ENCODE results near the gene FIZ1. TPM values are rescaled to one million over a fixed set of nuclear protein-coding genes. Genes with fewer than 3 reads are reported as not detected.

FIZ1 gene
- total RNA-seq, 1 donor from 2014 or later: 31.7 TPM

DNA sequence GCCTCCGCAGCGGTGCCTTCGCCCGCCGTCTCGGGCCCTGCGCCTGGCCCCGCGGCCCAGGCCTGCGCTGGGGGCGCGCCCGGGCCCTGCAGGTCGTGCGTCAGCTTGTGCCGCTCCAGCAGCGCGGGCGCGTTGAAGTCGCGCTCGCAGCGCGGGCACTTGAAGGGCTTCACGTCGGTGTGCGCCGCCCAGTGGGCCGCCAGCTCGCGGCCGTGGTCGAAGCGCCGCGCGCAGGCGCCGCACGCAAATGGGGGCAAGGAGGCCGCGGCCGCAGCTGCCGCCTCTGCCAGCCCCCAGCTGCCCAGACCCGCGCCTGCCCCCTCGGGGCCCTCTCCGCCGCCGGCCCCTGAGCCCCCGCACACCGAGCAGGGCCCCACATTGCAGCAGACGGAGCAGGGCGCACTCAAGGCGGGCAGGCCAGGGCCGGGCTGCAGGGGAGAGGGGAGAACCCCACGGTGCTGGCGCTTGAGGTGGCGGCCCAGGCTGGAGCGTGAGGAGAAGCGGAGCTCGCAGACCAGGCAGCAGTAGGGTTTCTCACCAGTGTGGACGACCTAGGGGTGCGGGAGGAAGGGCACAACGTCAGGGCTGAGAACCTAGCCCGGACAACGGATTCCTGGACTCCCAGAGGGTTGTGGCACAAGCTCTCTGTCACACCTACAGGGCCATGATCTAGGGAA is 6.1 kb downstream of the FIZ1 start:
- Mint-ChIP-seq H3K36me3 (peaks cover 45% of the 10 kb centered on the region), H3K27me3 (ENCODE audit: low read depth) (no peaks in the 10 kb centered on the region), H3K4me3 (no peak overlapping the region), H3K27ac (no peak overlapping the region), H3K4me1 (no peaks in the 10 kb centered on the region), H3K9me3 (peaks cover 11% of the 10 kb centered on the region)
- DNase-seq (ENCODE audit: low spot score in 2 of 2, unreplicated experiment in 2 of 2): no peak
- no peak for TF ChIP-seq CTCF (IDR thresholded peaks at IDR 0.05; ENCODE audit: unreplicated experiment)

DNA sequence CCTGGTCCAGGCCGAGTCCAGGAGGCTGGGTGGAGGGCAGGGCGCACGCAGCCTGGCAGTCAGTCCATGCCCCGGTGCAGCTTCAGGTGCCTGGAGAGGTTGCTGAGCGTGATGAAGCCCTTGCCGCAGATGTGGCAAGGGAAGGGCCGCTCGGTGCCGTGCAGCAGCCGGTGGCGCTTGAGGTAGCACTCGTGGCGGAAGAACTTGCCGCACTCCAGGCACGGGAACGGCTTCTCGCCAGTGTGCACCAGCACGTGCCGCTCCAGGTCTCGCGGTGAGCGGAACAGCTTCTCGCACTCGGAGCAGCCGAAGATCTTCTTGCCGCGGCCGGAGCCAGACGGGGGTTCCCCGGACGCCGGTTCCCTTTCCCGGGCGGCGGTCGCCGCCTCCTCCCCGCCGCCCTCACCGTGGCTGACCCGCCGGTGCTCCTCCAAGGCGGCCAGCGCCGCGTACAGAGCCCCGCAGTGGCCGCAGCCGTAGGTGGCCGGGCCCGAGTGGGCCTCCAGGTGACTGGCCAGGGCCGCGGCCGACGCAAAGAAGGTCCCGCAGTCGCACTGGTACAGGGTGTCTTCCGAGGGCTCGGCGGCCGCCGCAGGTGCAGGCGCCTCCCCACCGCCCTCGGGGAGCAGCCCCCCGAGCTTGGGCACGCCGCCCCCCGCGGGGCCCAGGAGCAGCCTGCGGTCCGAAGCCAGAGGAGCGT is 6.8 kb downstream of the FIZ1 start:
- peaks cover 11% of the 10 kb centered on the region for H3K9me3 Mint-ChIP-seq
- H3K27ac Mint-ChIP-seq: no peak overlapping the region
- no peaks in the 10 kb centered on the region for H3K4me1 Mint-ChIP-seq
- no peak for TF ChIP-seq CTCF (IDR thresholded peaks at IDR 0.05; ENCODE audit: unreplicated experiment)
- no peak overlapping the region for H3K4me3 Mint-ChIP-seq
- no peak for DNase-seq (ENCODE audit: low spot score in 2 of 2, unreplicated experiment in 2 of 2)
- H3K36me3 Mint-ChIP-seq: peaks cover 41% of the 10 kb centered on the region
- no peaks in the 10 kb centered on the region for H3K27me3 Mint-ChIP-seq (ENCODE audit: low read depth)

DNA sequence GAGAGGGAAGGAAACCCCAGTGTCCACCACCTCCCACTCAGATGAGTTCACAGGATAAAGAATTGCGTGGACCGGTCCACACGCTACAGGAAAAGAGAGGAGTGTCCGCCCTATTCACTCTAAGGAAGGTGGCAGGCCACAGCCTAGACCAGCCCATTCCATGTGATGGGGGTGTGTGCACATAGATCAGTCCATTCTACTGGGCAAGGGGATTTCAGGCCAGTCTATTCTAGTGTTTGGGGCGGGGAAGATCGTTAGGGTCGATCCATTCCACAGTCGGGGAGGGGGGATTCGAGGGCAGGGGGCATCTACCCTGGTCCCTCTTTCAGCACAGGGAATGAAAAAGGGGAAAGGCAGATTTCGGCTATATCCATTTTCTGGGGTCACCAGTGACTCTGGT is 7.8 kb downstream of the FIZ1 start:
- Mint-ChIP-seq H3K27me3 (ENCODE audit: low read depth) (no peaks in the 10 kb centered on the region), H3K4me3 (no peak overlapping the region), H3K4me1 (peaks cover 10% of the 10 kb centered on the region), H3K36me3 (peaks cover 34% of the 10 kb centered on the region), H3K9me3 (peaks cover 11% of the 10 kb centered on the region), H3K27ac (no peak overlapping the region)
- TF ChIP-seq CTCF (IDR thresholded peaks at IDR 0.05; ENCODE audit: unreplicated experiment): no peak
- DNase-seq (ENCODE audit: low spot score in 2 of 2, unreplicated experiment in 2 of 2): no peak

GRCh38 chr19:55590617-55591016 is 8.7 kb downstream of the FIZ1 start:
- peaks cover 17% of the 10 kb centered on the region for H3K4me1 Mint-ChIP-seq
- TF ChIP-seq CTCF (IDR thresholded peaks at IDR 0.05; ENCODE audit: unreplicated experiment): no peak
- no peaks in the 10 kb centered on the region for H3K27me3 Mint-ChIP-seq (ENCODE audit: low read depth)
- no peak overlapping the region for H3K27ac Mint-ChIP-seq
- peaks cover 24% of the 10 kb centered on the region for H3K36me3 Mint-ChIP-seq
- no peak for DNase-seq (ENCODE audit: low spot score in 2 of 2, unreplicated experiment in 2 of 2)
- H3K9me3 Mint-ChIP-seq: peaks cover 9% of the 10 kb centered on the region
- H3K4me3 Mint-ChIP-seq: no peak overlapping the region

- TF ChIP-seq CTCF (IDR thresholded peaks at IDR 0.05; ENCODE audit: unreplicated experiment): no peak
- peaks cover 22% of the 10 kb centered on the region for H3K4me1 Mint-ChIP-seq
- no peaks in the 10 kb centered on the region for H3K27me3 Mint-ChIP-seq (ENCODE audit: low read depth)
- H3K9me3 Mint-ChIP-seq: peaks cover 4% of the 10 kb centered on the region
- peaks cover 19% of the 10 kb centered on the region for H3K36me3 Mint-ChIP-seq
- H3K4me3 Mint-ChIP-seq: no peak overlapping the region
- no peak overlapping the region for H3K27ac Mint-ChIP-seq
- no peak for DNase-seq (ENCODE audit: low spot score in 2 of 2, unreplicated experiment in 2 of 2)
Measured at GRCh38 chr19:55590109-55590508, 9.2 kb downstream of the FIZ1 start.
